Cerebellar cortex (tissue), 1 donor: ENCODE results near the gene ZNF83.
A peak's percentile ranks its signal among the peaks of the same experiment; 100 is the strongest.
"Not testable (repeated sequence)": the region's sequence is repeated elsewhere in the genome, so short reads cannot be mapped to it uniquely, and the experiment has no call there.

Source experiments
- DNase-seq: peaks from one replicate; pipeline ENCODE4 v3.0.0-alpha.2; 2015; ENCODE audit warnings: low spot score

The ZNF83 gene

DNA sequence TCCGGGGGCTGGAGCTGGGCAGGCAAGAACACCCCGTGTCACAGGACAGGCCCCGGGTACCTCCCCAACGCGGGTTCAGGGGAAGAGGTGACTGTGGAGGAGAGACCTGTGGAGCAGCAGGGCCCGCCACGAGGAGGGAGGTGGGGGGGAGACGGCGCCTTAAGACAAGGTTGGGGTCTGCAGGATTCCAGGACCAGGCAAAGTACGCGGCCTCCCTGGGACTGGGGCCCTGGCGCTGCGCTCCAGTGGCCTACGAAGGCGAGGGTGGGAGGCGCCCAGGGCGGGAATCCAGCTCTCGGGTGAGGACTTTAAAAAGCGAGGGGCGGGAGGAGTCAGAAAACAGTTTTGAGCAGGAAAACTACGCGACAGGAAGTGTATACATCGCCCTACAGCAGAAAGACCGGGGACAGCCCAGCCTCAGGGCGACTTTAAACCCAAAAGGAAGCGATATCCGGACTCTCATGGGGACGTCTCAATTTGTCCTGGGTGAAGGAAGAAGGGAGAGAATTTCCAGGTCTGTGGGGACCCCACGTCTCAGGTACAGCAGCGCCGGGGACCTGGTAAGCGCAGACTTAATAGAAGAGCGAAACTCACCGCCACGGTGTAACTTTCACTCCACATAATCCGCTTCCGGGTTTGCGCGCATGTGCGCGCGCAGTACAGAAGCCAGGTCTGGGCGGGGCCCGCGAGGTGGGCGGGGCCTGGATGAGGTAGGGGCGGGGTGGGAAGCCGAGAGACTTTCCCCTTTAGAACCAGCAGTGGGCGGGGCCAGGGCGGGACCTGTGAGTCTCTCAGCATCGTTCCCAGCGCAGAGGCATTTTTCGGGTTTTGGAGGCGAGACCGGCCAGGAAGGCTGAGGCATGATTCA is at the start of gene ZNF83:
TSS of gene ZNF83 (minus strand) at position 638 of the 868 bp plus-strand sequence.
- peak; percentile 88 for DNase-seq

DNA sequence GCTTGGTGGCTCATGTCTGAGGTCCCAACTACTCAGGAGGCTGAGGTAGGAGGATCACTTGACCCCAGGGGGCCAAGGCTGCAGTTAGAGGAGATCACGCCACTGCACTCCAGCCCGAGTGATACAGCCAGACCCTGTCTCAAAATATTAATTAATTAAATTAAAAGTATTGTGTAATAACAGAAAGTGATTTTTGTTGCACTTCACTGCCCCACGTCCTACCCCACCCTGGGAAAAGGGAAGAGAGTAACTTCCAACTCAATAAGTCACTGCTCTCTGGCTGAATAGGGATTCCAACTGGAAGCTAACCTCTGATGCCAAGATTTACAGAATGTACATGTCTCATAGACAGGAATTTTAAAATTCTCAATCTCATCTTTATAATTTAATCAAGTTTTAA is 49.5 kb upstream of the ZNF83 start:
- no peak for DNase-seq

GRCh38 chr19:52685811-52686210 is 47.7 kb upstream of the ZNF83 start:
- DNase-seq: no peak

GRCh38 chr19:52681216-52681615 is 43.1 kb upstream of the ZNF83 start:
- not testable (repeated sequence) for DNase-seq

DNA sequence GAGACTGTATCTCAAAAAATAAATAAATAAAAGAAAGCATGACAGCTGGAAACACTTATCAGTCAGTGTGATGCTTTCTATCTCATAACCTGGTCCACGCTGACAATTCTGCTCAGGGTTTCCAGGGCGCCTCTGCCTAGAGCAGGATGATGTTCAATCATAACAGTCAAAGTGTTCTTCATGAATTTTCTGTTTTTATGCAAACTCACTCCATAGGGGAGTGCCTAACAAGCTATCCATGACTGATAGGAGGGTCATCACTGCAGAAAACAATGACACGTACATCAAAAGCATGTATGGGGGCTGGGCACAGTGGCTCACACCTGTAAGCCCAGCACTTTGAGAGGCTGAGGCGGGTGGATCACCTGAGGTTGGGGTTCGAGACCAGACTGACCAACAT is 41.4 kb upstream of the ZNF83 start:
- no peak for DNase-seq

- not testable (repeated sequence) for DNase-seq
Measured at GRCh38 chr19:52675239-52675638, 37.1 kb upstream of the ZNF83 start.

GRCh38 chr19:52673014-52673413 is 34.9 kb upstream of the ZNF83 start:
- DNase-seq: no peak

GRCh38 chr19:52670046-52670445 is 31.9 kb upstream of the ZNF83 start:
- DNase-seq: no peak

DNA sequence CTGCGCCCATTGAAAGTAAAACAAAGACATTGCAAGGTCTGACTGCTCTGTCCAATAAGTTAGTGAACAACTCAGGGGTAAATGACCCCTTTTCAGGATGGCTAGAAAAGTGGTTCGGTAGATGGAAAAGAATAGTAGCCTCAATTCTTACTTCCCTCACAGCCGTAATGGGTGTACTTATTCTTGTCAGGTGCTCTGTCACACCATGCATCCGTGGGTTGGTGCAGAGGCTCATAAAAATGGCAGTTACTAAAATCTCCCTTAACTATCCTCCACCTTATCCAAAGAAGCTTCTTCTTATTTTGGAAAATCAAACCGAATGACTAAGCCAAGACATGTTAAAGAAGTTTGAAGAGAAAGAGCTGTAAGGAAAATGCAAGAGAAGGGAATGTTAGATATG is 31.4 kb upstream of the ZNF83 start:
- DNase-seq: no peak

GRCh38 chr19:52667972-52668371 is 29.8 kb upstream of the ZNF83 start:
- DNase-seq: no peak

GRCh38 chr19:52666506-52666905 is 28.4 kb upstream of the ZNF83 start:
- DNase-seq: no peak

- no peak for DNase-seq
Measured at GRCh38 chr19:52665529-52665928, 27.4 kb upstream of the ZNF83 start.

GRCh38 chr19:52665027-52665426 is 26.9 kb upstream of the ZNF83 start:
- DNase-seq: no peak

GRCh38 chr19:52664461-52664860 is 26.3 kb upstream of the ZNF83 start:
- DNase-seq: peak; percentile 12

GRCh38 chr19:52662631-52663030 is 24.5 kb upstream of the ZNF83 start:
- no peak for DNase-seq

- DNase-seq: no peak
Measured at GRCh38 chr19:52660981-52661380, 22.8 kb upstream of the ZNF83 start.

DNA sequence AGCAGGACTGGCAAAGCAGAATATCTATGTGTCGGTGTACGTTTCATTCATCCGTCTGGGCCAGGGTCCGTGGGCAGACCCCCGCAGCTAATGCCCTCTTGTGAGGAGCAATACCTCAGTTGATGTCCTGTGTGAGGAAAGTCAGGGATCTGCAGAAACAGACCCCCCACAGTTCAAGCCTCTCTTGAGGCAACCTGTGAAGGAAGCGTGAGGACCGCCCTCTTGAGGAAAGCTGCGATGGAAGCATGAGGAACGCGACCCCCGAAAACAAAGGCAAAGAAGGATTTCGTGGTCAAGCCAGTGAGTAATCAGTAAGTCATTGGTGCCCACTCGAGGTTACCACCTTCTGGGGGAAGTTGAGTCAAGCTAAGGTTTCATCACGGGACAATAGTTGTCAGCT is 20.9 kb upstream of the ZNF83 start:
- DNase-seq: no peak

GRCh38 chr19:52658595-52658994 is 20.4 kb upstream of the ZNF83 start:
- DNase-seq: no peak

- DNase-seq: no peak
Measured at GRCh38 chr19:52653161-52653560, 15.0 kb upstream of the ZNF83 start.

- DNase-seq: no peak
Measured at GRCh38 chr19:52651956-52652355, 13.8 kb upstream of the ZNF83 start.

GRCh38 chr19:52648336-52649016 is 10.3 kb upstream of the ZNF83 start:
- no peak for DNase-seq

DNA sequence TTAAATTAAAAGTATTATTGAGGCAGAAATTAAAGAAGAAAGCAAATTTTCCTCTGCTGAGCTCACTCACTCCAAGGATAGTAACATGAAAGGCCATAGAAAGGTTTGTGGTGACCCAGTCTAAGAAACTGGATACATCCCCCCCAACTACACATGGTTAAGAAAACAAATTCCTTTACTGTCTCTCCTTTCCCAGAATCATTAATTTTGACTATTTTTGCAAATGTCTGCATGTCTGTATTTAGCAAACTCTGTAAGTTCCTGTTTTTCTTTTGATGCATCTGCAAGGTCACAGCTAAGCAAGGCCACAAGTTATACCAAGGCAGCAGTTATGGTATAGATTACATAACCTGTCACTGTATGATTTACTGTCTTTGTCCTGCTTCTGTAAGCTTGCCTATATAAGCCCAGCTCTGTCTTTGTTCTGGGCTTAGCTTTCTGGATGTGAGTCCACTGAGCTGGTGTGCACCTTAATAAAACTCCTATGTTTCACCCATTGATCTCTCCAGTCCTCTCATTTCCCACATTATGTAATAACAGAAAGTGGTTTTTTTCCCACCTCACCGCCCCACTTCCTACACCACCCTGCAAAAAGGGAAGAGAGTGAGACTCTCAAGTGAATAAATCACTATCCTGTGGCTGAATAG is 8.5 kb upstream of the ZNF83 start:
- DNase-seq: no peak

DNA sequence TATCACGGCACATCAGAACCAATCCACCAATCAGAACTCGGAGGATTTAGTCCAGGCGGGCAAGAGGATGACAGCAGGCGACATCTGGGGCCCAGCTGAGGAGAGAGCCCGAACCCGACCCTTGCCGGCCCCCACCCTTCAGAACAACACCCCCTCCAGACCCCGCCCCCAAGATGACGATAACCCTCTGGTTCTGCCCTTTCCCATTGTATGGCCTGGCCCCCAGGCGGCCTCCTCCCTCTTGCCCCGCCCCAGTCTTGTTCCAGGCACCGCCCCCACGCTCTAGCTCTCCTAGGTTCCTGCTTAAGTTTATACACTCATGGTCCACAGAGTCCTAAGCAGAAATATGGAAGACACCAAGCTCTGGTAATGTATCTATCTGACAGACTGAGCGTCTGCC is 2.8 kb upstream of the ZNF83 start:
- no peak for DNase-seq
